HG03159 (cell line): ENCODE data around the gene TBL1XR1.

ENCODE experiments used
- ATAC-seq: cut with Tn5 transposase; IDR thresholded peaks from one replicate; pipeline ENCODE4 v1.9.1; 2021; ENCODE audit warnings: mild to moderate bottlenecking, moderate library complexity; ENCODE audit not compliant: unreplicated experiment

TBL1XR1 gene

DNA sequence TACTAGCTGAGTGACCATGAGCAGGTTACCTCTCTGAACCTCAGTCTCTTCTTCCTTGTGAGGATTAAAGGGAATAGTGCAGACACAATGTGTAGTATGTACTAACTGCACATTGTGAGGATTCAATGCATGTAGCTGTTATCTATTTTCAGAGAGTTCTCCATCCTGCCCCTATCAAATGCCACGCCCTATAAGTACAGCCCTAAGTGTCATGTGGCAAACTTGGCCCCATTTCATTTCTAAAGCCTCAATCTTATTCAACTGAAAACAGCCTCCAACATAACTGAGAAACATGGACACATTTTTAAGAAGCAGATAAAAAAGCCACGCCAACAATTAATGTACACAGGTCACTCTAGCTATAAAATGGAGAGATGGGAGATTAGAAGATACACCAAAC lies 220.0 kb downstream of the TBL1XR1 start:
- no peak for ATAC-seq

DNA sequence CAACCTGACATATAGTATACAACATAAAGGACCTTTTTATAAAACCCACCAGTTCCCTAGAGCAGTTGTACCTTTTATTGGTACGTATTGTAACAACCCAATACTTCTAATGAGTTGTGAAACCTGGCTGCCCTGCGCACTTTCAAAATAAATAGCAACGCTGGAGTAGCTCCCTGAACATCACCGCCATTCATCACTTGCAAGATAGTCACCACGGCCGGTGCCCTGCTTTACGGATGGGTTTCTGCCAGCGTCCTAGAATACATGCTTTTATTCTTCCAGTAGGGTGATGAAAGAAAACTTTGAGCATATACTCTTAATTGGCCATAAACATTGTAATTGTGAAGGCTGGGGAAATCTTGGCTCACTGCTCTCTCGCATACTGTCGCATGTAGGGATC lies 220.7 kb downstream of the TBL1XR1 start:
- ATAC-seq: no peak

DNA sequence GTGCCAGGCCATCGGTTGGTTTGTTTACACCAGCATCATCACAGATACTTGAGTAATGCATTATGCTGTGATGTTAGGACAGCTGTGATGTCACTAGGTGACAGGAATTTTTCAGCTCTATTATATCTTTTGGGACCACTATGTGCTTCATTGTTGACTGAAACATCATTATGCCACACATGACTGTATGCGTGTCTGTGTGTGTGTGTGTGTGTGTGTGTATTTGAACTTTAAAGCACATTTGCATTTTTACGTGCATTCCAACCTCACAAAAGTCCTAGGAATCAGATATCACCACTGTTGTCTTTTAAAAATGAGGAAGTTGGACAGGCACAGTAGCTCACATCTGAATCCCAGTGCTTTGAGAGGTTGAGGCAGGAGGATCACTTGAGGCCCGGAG lies 223.0 kb downstream of the TBL1XR1 start:
- ATAC-seq: no peak

DNA sequence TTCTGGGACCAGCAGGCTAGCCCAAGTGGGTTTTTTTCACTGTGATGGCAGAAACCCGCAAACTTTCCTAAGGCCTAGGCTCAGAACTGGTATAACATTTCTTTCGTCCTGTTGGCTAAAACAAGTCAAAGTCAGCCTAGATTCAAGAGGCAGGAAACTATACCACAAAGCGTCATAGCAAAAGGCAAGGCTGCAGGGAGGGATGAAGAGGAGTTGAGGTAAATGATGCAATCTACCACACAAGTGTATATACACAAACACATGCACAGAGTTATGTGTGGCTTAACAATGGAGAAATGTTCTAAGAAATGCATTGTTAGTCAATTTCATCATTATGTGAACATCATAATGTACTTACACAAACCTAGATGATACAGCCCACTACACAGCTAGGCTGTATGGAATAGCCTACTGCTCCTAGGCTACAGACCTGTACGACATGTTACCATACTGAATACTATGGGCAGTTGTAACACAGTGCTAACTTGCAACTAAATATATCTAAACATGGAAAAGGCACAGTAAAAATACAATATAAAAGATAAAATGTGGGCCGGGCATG lies 225.6 kb downstream of the TBL1XR1 start:
- no peak for ATAC-seq

DNA sequence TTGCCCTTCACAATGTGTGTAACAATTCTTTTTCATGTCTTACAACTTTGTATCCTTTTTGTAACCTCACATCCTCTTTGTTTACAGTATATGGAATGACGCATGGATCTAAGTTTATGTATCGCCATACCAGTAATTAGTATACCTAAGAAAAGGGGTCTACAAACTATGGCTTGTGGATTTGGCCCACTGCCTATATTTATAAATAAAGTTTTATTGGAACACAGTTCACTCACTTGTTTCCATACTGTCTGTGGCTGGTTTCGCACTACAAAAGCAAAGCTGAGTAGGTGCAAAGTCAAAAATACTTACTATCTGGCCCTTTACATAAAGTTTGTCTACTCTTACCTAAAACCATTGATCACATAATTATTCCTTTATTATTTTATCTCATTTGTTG lies 226.5 kb downstream of the TBL1XR1 start:
- no peak for ATAC-seq

DNA sequence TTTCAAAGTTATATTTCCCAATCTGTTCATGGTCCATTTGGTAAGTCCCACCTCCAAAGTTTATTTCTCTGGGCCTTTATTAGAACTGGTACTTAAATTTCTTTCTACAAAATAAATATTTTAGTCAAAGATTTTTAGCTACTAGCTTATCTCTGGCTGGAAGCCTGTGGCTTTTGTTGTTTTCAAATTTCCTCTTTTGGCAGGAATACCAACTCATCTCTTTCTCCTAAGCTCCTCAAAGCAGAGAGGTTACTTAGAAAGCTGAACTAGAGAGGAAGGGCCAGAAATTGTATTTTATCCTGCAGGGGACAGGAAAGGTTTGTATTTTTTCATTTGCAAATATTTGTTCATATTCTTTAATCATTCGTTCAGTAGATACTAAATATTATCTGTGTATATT lies 227.8 kb downstream of the TBL1XR1 start:
- no peak for ATAC-seq
